ENCODE results near the gene PADI2. TPM values are rescaled to one million over a fixed set of nuclear protein-coding genes. Genes with fewer than 3 reads are reported as not detected.

PADI2 gene
- total RNA-seq, 4 donors from 2014 or later: 0.29 to 2.8 (median 0.67) TPM

GRCh38 chr1:17023573-17023972 is 95.7 kb downstream of the PADI2 start:
- Histone ChIP-seq H3K36me3 (no peaks in the 10 kb centered on the region), H3K4me3 (no peak overlapping the region), H3K4me1 (no peaks in the 10 kb centered on the region), H3K27me3 (no peaks in the 10 kb centered on the region), H3K9me3 (no peaks in the 10 kb centered on the region), H3K27ac (no peak overlapping the region)
- no peak for DNase-seq
- intact Hi-C loops (cut with DNase I; ENCODE audit: low total_unique reads): no loop called here
- TF ChIP-seq CTCF (IDR thresholded peaks at IDR 0.05): no peak
- no peak for TF ChIP-seq POLR2A (IDR thresholded peaks at IDR 0.05)

GRCh38 chr1:17023102-17023501 is 96.1 kb downstream of the PADI2 start:
- DNase-seq: no peak
- no peaks in the 10 kb centered on the region for H3K9me3 ChIP-seq
- no peak overlapping the region for H3K4me3 ChIP-seq
- TF ChIP-seq CTCF (IDR thresholded peaks at IDR 0.05): no peak
- no peak for TF ChIP-seq POLR2A (IDR thresholded peaks at IDR 0.05)
- no peaks in the 10 kb centered on the region for H3K36me3 ChIP-seq
- intact Hi-C loops (cut with DNase I; ENCODE audit: low total_unique reads): no loop called here
- H3K27me3 ChIP-seq: no peaks in the 10 kb centered on the region
- H3K27ac ChIP-seq: no peak overlapping the region
- no peaks in the 10 kb centered on the region for H3K4me1 ChIP-seq

- H3K27me3 ChIP-seq: no peaks in the 10 kb centered on the region
- no peak for DNase-seq
- no peak overlapping the region for H3K27ac ChIP-seq
- TF ChIP-seq CTCF (IDR thresholded peaks at IDR 0.05) (no peak), POLR2A (IDR thresholded peaks at IDR 0.05) (no peak)
- H3K4me3 ChIP-seq: no peak overlapping the region
- no peaks in the 10 kb centered on the region for H3K9me3 ChIP-seq
- H3K4me1 ChIP-seq: no peaks in the 10 kb centered on the region
- no peaks in the 10 kb centered on the region for H3K36me3 ChIP-seq
- intact Hi-C loops (cut with DNase I; ENCODE audit: low total_unique reads): no loop called here
These were observed 97.4 kb downstream of the PADI2 start for GRCh38 chr1:17021896-17022295.

GRCh38 chr1:17020502-17020901 is 98.7 kb downstream of the PADI2 start:
- no peaks in the 10 kb centered on the region for H3K9me3 ChIP-seq
- H3K4me1 ChIP-seq: no peaks in the 10 kb centered on the region
- no peaks in the 10 kb centered on the region for H3K27me3 ChIP-seq
- TF ChIP-seq CTCF (IDR thresholded peaks at IDR 0.05): no peak
- no peak for TF ChIP-seq POLR2A (IDR thresholded peaks at IDR 0.05)
- no peak overlapping the region for H3K4me3 ChIP-seq
- intact Hi-C loops (cut with DNase I; ENCODE audit: low total_unique reads): no loop called here
- no peak for DNase-seq
- no peak overlapping the region for H3K27ac ChIP-seq
- H3K36me3 ChIP-seq: no peaks in the 10 kb centered on the region

- intact Hi-C loops (cut with DNase I; ENCODE audit: low total_unique reads): no loop called here
- Histone ChIP-seq H3K27ac (no peak overlapping the region), H3K27me3 (no peaks in the 10 kb centered on the region), H3K4me1 (no peaks in the 10 kb centered on the region), H3K36me3 (no peaks in the 10 kb centered on the region), H3K4me3 (no peak overlapping the region), H3K9me3 (no peaks in the 10 kb centered on the region)
- TF ChIP-seq POLR2A (IDR thresholded peaks at IDR 0.05) (no peak), CTCF (IDR thresholded peaks at IDR 0.05) (no peak)
- no peak for DNase-seq
These were observed 100.4 kb downstream of the PADI2 start for GRCh38 chr1:17018849-17019248.

Measured in uterus (tissue), 4 donors.